ENCODE measurements around the gene APOA4.

Gene APOA4

DNA sequence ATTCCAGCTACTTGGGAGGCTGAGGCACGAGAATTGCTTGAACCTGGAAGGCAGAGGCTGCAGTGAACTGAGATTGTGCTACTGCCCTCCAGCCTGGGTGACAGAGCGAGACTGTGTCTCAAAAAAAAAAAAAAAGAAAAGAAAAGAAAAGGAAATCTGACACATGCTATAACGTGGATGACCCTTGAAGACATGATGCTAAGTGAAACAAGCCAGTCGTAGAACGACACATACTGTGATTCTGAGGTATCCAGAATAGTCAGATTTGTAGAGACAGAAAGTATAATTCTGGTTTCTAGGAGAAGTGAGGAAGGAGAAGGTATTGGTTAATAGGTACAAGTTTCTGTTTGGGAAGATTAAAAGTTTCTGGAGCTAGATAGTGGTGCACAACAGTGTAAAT is 24.7 kb downstream of the APOA4 start:
- DNase-seq, result no peak

DNA sequence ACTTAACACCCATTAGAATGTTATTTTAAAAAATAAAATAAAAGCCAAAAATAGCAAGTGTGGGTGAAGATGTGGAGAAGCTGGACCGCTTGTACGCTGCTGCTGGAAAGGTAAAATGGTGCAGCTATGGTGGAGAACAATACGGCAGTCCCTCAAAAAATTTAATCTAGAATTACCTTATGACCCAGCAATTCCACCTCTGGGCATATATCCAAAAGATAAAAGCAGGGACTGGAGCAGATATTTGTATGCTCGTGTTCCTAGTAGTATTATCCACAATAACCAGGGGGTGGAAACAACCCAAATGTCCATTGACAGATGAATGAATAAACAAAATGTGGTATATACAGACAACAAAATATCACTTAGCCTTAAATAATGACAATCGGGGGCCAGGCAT is 25.3 kb downstream of the APOA4 start:
- DNase-seq, result no peak

DNA sequence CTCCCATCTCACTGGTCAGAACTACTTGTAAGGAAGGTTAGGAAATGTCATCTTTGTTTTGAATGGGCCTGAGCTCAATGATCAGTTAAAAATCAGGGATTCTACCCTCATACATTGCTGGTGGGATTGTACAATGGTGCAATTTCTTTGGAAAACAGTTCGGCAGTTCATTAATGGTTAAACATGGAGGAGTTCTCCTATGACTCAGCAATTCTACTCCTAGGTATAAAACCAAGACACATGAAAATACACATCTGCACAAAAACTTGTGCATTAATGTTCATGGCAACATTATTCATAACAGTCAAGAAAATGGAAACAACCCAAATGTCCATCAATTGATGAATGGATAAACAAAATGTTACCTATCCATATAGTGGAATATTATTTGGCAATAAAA is 26.6 kb downstream of the APOA4 start:
- DNase-seq, result no peak

DNA sequence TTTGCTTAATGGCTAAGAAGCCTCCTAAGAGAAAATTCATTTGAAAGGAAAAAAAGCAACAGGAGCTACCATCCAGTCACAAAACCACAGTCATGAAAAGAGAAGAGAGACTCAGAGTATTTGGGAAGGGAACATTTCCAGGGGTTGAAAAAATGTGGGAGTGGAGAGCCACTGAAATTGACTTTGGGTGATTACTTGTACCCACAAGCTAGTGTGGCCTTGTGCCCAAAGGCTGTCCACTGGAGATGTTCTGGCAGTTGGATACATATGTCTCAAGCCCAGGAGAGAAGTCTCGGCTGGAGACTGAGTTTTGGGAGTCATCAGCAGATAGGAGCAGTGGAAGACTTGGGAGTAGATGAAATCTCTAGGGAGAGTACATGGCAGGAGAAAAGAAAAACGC is 28.3 kb downstream of the APOA4 start:
- DNase-seq, result no peak

DNA sequence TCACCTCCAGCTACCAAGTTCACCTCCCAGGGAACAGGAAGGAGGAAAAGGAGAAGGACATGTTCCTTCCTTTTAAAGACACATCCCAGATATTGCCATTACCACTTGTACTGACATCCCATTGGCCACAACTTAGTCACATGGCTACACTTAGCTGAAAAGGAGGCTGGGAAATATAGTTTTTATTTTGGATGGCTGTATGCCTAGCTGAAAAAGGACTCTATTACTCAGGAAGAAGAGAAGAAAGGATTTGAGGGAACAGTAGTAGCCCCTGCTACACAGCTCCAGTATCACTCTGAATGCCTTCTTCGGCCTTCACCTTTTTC is 29.4 kb downstream of the APOA4 start:
- no peak for DNase-seq

DNA sequence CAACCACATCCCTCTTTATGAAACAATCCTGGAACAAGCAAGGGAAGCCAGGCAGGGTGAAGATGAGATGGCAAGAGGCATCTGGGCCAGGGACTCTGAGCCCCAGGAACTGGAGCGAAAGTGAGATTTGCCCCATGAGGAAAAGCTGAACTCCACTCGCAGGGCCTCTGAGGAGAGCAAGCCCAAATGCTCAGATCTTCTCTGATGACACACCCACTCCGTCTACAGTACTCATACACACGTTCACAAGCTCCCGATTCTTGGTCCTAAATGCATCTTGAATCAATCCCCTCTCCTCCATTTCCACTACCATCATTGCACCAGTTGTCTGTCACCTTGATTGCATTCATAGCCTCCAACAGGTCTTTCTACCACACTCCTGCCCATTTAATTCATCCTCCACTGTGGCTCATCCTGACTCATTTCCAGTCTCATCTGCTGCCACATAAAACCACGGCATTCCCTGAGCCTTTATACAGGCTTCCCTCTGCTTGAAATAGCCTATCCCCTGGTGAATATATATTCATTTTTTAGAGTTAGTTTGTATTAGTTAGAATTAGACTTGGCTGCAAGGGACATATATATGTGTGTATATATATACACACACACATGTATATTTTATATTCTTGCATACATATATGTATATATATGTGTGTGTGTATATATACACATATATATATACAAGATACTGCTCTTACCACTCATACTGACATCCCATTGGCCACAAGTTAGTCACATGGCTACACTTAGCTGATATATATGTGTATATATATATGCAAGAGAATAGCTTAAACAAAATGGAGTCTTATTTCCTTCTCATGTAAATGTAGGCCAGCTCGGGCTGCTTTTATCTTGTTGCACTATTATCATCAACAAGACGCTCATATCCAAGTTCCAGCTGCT is 30.0 kb downstream of the APOA4 start:
- DNase-seq, result no peak

DNA sequence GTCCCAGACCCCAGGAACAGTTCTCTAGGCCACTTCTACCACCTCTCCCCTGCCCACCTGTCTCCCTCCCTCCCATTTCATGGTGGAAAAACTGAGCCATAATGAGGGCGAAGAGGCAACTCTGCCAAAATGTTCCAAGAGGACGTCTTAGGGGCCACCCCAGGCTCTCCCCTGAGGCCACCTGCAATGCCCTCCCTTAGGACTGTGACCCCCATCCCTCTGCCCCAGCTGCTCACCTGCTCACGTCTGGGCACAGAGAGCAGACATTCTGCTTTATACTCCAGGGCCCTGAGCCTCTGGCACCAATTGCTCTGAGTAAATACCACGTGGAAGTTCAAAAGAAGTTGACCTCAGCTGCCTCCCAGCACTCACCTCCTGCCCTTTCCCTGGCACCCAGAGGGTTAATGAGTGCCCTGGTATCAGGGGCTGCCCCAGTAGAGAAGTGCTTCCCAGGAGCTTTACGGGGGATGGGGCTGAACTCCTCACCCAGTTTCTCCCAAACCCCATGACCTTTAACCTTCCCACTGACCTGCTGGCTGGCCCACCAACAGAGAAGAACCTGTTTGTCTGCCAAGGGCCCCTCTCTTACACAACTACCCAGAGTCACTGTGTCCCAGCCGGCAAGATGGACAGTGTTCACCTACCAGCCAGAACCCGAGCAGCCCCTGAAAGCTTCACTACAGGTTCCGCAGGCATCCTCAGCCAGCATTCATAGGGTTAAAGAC is 30.8 kb downstream of the APOA4 start:
- DNase-seq, result no peak

DNA sequence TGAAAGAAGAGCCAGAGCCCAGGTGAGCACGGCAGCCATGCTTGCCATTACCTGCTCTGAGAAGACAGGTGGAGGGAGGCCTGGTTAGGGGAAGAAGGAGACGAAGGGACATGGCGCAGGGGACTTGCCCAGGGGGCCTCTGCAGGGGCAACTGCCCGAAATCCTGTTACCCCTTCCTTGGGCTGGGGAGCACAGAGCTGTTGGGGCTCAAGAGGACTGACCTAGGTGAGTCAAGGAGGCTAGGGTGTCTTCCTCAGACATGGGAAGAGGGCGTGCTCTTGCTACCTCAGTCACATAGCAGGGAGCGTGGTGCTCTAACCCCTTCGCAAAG is 31.3 kb downstream of the APOA4 start, which contains the start of gene APOA5:
TSS of gene APOA5 (minus strand) at position 67 of the 331 bp plus-strand sequence. CDS start at position 48, 19 bp downstream.
- DNase-seq, result no peak

DNA sequence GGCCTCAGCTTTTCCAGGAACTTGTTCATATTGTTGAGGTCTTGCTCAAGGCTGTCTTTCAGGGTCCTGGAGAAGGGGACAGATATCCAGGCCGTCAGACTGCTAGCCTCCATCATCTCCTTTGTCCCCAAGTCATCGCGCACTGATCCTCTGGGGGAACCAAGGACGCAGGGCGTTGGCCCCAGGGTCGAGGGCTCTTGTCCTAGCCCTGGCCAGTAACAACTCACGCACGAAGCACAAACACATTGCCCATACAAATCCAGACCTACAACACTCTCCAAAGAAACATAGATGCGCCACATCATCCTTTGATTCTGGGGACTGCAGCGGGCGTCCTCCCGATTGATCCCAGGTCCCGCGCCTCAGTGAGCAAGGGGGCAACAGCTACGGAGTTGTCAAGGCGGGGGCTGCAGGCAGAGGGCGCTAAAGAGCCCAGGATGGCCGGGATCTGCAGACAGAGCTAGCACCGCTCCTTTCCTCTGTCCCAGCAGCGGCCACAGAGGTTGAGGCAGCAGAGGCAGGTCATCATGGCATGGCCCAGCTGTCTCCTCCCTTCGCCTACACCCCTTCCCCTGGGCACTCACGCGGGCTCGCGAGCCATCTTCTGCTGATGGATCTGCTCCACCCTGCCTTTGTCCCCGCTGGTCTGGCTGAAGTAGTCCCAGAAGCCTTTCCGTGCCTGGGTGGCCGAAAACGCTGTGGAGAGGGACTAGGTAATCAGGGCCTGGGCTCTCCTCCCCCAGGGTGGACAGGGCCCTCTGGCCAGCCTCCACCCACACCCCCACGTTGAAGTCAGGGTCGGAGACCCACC is 31.9 kb downstream of the APOA4 start:
- peak; percentile 76 for DNase-seq

DNA sequence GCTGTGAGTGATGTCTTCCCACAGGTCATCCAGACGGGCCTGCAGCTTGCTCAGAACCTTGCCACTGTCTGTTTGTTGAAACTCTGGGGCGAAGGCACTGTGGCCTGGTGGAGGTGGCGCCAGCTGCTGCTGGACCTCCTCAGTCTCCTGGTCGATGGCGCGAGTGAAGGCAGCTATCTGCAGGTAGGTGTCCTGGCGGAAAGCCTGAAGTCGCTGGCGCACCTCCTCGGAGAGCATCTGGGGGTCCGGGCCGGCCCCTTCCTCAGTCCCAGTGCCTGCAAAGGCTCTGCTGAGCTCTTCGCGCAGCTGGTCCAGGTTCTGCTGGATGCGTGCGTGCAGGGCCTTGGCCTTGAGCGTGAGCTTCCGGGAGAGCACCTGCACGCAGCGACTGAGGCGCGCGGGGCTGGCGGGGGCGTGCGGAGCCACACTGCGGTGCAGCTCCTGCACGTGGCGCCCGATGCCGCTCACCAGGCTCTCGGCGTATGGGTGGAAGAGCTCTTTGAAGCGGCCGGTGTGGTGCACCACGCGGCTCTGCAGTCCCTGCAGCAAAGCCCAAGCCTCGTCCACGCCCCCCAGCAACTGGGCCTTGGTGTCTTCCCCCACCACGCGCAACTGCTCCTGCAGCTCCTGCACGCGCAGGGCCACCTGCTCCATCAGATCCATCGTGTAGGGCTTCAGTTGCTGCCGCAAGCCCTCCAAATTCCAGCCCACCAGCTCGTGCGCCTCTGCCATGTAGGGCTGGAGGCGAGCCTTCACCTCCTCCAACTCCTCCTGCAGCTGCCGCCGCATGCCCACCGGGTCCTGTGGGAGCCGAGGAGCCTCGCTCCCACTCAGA is 32.7 kb downstream of the APOA4 start:
- no peak for DNase-seq

DNA sequence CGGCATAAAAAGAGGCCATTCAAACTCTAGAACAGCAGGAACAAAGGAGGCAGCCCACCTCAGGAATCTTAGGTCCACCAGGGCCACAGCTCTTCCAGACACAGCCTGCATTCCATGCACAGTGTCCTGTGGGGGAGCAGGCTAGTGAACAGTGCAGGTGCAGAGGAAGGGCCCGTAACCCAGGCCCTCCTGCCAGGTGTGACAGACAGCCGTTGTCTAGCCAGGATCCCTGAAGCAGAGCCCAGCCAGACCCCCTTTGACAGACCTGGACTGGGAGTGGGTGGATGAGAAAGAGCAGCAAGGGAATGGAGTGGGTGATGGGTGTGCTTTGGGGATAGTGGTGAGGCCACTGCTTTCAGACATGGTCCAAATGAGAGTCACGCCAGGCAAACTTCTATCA is 34.1 kb downstream of the APOA4 start:
- no peak for DNase-seq

DNA sequence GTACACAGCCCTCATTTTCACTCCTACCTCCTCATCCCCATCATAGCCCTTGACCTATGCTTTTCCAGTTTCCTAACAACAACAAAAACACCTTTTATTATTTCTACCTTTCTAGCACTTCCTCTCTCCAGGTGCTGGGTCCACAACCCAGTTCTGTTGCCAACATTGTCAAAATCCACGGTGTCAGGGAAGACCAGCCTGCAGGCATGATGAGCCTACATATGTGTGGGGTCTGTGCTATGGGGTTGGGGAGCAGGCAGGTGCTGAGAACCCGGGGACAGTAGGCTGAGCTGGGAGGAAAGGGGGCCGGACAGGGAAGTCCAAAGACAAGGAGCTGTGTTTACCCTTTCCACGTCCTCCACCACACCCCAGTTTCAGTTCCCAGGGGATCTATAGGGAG is 34.6 kb downstream of the APOA4 start:
- no peak for DNase-seq

DNA sequence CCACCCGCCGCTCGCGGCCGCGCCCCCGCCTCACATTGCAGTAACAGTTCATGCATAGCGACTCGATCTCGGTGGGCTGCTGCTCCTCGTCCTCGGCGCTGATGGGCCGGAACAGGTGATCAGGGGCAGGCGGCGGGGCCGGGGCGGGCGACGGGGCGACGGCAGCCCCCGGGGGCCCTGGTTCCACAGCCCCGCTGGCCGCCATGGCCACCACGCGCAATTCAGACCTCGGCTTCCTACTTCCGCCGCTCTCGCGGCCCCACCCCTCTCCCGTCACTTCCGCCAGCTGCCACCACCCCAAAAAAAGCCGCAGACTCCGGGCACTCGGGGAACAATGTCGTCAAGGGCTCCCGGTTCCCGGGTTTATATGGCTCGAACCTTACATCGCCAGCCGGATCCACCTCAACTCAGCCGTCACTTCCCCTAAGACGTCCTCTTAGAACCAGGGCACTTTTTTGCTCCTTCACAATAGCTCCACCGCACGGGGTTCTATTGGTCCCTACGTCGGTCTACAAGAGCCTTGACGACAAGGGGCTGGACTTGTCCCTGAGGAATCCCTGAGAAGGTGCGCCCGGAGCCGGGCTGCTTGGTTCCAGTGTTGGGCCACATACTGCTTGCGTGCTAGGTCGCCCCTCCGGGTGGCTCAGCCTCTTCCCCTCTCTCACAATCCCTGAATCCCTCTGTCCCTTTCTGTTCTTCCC is 35.2 kb downstream of the APOA4 start, which contains the start of gene ZPR1:
TSS of gene ZPR1 (minus strand) at position 238 of the 701 bp plus-strand sequence. CDS start at position 205, 33 bp downstream.
- peak; percentile 82 for DNase-seq

DNA sequence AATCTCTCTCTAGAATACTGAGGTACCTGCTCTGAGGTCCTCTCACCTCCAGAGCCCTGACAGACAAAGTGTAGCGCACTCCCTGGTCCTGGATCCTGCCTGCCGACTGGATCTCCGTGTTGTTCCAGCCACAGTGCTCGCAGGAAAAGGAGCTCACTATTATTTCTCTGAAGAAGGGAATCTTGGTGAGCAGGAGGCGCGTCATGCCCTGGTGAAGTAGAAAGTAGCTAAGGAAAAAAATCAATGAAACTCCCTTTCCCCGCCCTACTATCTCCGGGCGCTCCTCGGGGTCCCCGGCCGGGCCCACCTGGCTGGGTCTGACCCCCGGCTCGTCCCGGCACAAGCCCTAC is 35.7 kb downstream of the APOA4 start:
- no peak for DNase-seq

DNA sequence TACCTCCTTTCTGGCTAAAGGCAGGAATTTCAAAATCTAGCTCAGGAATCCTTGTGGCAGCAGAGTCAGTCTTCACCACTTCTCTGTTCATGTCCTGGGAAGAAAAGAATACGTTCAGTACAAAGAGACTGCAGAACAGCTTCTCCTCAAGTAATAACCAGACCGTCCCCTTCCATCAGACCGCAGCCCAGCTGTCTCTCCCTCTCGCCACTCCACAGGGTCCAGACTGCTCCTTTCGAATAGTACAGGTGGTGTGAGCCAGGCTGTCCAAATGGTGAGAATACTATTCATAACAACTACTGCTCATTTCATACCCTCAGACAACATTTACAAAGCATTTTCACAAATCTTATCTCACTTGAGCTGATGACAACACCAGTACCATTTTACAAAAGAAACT is 36.1 kb downstream of the APOA4 start:
- DNase-seq, result no peak

DNA sequence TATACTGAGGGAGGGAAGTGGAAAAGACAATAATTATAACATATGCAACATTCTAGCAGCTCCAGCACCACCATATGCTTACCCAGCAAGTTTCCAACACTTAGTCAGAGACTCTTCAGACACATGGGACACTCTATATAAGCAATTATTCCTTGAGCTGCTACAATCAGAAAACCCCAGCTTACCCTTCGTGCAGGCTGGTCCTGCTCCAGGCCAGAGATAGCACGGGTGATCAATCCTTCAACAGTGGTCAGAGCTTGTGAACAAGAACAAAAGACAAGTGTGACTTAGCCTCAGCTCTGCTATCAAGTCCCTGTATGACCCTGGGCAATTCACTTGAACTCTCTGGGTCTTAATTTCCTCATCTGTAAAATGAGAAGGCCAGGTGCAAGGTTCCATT is 36.8 kb downstream of the APOA4 start:
- no peak for DNase-seq

DNA sequence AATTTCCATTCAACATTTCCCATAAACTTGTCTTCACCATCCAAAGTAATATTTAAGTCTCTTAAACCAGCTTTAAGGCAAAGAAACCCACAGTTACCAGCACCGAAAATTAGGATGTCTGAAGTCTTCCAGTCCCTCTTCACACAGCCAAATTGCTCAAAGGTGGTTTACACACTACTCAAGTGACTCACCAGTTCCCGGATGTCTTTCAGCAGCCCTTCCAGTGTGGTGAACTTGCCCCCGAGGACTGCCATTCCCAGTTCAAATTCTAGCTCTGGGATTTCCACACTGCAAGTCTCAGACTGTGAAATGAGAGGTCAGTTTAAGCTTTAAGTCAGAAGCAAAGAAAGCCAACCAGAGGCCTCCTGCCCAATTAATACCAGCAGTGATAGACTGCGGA is 40.4 kb downstream of the APOA4 start:
- no peak for DNase-seq

DNA sequence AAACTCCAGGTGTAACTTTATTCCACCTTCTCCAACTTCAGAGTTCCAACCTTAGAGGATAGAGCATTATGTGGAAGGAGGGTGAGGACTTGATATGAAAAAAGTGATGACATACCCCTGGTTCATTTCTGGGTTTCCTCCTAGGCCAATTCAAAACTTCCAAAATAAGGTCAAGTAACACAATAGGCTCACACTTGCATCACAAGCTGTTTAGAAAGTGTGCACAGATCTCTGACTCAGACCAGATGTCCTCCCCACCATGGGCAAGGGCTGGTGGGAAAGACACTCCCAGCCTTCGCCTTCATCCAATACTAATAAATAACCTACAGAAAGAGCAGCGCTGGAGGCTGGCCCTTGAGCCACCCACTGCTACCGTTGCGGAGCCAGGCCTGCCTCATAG is 44.5 kb downstream of the APOA4 start:
- no peak for DNase-seq

DNA sequence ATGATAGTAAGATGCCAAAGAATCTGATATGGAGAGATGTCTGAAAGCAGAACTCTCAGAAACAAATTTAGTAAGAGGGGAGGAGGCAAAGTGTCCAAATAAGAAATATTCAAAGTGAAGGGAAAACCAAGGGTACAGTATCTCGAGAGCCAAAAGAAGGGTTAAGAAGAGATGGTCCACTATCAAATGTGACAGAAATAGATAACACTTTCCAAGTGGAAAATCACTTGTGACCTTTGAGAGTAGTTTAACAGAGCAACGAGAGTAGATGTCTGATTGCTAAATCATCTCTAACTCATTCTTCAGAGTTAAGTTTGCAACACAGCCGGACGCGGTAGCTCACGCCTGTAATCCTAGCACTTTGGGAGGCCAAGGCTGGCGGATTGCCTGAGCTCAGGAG is 46.0 kb downstream of the APOA4 start:
- DNase-seq, result no peak

DNA sequence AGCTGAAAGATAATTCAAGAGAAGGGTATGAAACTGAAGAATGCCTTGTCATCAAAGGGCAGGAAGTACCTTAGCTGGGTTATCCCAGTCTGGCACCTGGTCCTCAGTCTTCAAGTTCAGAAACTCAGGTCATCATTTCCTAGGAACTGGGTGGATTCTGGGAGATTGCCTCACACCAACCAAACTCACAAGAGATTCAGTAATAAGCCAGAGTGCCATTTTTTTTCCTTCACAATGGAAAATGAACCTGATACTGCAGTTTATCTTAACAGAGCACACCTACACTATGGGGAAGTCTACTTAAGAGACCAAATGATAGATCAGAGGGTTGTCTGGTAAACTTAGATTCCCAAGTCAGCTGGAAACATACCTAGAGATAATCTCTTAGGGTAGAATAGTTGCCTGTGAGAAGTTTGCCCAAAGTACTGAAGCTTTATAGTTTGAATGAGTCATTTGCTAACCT is 46.6 kb downstream of the APOA4 start:
- no peak for DNase-seq

DNA sequence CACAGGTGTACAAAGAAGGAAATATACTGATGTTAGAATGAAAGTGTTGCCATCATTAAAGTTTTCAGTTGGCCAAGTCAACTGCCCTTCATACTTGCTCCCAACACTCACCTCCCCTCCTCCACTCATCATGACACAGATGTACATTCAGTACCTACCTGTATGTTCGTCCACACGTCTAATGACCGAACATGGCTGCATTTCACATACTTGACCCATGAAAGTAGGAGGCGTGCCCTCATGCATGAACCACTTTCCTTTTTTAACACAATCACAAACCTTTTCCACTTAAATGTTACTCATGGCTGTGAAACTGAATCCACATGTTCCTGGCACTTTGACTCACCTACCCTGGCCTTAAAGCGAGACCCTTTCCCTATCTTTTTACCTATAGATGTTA is 47.1 kb downstream of the APOA4 start:
- DNase-seq, result no peak

DNA sequence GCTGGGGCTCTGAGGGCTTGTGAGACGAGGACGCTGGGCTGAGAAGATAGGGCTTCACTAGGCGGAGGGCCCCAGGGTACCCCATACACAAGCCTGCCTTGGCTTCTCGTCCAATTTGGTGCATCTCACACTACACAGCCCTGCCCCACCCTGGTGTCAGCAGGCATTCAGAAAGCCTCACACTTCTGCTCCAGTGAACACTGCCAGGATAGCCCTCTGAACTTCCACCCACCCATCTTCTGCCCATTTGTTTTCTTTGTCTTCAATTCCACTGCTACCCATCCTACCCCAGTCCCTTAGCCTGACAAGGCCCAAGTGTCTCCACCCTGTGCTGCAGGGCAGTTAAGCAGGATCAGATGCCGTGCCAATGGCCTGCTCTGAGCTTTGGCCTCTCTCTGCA is 48.4 kb downstream of the APOA4 start:
- no peak for DNase-seq
